HG03469 (cell line): ENCODE data around the gene SENP7.
"Not testable (repeated sequence)": the region's sequence is repeated elsewhere in the genome, so short reads cannot be mapped to it uniquely, and the experiment has no call there.

ENCODE experiments used
- ATAC-seq: cut with Tn5 transposase; IDR thresholded peaks from one replicate; pipeline ENCODE4 v1.9.1; 2021; ENCODE audit warnings: mild to moderate bottlenecking, moderate library complexity, moderate number of reproducible peaks; ENCODE audit not compliant: unreplicated experiment

SENP7 gene

DNA sequence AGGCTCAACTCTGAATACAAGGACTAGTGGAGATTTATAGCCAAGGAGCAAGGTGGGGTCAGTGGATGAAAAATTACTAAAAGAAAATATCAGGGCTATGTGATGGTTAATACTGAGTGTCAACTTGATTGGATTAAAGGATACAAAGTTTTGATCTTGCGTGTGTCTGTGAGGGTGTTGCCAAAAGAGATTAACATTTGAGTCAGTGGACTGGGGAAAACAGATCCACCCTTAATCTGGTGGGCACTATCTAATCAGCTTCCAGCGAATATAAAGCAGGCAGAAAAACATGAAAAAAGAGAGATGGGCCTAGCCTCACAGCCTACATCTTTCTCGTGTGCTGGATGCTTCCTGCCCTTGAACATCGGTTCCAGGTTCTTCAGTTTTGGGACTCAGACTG is 14.4 kb upstream of the SENP7 start:
- ATAC-seq: no peak

- no peak for ATAC-seq
Measured at GRCh38 chr3:101521211-101521701, 8.2 kb upstream of the SENP7 start.

DNA sequence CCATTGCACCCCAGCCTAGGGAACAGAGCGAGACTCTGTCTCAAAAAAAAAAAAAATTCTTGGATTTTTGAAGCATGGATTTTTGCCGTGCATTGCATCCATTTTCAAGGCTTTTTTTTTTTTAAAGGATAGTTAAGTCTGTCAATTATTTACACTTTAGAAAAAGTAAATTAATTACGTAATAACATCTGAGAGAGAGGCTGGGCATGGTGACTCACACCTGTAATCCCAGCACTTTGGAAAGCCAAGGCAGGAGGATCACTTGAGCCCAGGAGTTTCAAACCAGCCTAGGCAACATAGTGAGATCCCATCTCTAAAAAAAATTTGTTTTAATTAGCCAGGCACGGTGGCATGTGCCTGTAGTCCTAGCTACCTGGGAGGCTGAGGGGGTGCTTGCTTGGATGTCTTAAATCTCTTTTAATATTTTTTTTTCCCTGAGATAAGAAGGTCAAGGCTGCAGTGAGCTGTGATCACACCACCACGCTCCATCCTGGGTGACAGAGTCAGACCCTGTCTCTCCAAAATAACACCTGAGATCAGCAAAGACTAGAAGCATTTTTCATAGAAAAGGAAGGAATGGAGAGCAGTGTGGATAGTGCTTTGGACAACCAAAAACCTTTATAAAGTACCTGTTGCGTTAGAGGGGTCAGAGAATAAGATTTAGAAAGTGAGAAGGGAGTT is 6.8 kb upstream of the SENP7 start:
- no peak for ATAC-seq

DNA sequence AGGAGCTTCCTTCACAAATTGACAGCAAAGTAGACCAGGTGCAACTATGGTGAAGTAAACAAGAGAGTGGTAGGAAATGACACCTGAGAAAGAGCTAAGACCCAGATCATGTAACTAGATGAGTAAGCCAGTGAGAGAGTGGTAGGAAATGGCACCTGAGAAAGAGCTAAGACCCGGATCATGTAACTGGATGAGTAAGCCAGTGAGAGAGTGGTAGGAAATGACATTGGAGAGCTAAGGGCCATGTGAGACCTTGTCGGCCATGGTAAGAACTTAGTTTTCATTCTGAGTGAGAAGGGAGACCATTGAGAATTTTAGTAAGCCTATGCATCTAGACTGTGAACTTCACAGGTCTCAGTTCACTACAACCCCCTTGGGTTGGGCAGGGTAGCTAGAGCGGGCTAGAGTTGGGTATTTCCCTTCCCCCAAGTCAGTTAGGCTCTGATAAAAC is 5.4 kb upstream of the SENP7 start:
- peak; percentile 96 for ATAC-seq

- no peak for ATAC-seq
Measured at GRCh38 chr3:101513419-101513986, 491 bp upstream of the SENP7 start.

DNA sequence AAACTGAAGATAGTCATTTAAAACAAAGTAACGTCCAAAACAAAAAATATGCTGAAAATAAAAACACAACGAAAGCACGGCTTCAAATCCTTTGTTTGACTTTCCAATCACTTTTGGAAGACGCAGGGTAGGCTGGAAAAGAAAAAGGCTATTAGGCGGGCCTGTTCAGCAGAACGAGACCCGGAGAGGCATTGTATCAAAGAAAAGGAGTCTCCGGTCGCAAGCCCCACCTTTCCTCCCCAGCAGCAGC is 691 bp downstream of the SENP7 start:
- no peak for ATAC-seq

DNA sequence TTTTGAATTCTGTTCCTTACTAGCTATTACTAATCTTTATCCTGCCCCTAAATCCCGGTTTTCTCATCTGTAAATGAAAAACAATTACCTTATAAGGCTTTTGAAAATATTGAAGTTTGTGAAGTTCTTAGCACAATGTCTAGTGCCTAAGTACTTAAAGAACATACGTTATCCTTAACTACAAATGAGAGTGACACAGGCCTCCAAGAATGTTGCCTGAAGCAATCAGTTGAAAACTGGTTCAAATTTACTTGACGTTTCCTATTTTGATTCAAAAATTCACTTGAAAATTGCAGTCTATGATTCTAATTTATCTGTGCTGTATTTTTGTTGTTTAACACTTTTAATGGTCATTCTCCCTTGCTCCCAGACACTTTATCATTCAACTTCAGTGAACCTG is 3.2 kb downstream of the SENP7 start:
- ATAC-seq: no peak

DNA sequence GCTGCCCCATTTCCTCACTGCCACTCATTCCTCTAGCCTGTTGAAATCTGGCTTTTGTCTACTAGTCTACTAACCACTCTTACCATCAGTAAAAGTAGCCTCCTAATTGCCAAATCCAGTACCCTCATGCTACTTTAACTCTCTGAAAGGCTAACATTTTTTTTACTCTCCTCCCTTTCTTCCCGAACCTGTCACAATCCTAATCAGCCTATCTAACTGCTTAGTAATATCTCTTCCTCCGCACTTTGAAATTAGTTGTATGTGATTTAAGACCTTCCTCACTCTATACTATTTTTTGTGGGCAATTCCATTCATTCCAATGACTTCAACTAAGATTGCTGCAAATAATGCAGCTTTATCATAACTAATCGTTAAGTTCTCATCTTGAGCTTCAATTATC is 3.7 kb downstream of the SENP7 start:
- no peak for ATAC-seq

DNA sequence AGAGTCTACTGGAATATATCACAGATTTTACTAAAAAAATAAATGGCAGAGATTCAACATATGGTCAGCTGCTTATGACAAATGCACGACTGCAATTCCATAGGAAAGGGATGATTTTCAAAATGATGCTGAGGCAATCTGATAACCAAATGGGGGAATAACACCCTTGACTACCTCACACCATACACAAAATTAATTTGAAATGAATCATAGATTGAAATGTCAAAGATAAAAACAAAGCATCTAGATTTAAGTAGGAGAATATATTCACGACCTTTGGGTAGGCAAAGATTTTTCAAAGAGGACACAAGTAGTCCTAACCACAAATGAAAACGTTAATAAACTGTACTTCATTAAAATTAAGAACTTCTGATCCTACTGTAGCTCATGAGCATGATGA is 11.2 kb downstream of the SENP7 start:
- ATAC-seq: no peak

- no peak for ATAC-seq
Measured at GRCh38 chr3:101500208-101500607, 12.8 kb downstream of the SENP7 start.

DNA sequence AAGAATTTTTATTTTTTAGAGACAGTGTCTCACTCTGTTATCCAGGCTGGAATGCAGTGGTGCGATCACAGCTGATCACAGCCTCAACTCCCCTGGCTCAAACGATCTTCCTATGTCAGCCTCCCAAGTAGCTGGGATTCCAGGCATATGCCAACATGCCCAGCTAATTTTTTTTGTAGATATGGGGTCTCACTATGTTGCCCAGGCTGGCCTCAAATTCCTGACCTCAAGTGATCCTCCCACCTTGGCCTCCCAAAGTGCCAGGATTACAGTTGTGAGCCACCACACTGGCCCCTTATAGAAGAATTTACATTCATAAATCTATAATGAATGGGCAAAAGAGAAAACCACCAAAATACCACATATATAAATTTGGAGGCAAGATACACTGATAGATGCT is 15.2 kb downstream of the SENP7 start:
- ATAC-seq: no peak

- ATAC-seq: no peak
Measured at GRCh38 chr3:101495552-101495951, 17.5 kb downstream of the SENP7 start.

DNA sequence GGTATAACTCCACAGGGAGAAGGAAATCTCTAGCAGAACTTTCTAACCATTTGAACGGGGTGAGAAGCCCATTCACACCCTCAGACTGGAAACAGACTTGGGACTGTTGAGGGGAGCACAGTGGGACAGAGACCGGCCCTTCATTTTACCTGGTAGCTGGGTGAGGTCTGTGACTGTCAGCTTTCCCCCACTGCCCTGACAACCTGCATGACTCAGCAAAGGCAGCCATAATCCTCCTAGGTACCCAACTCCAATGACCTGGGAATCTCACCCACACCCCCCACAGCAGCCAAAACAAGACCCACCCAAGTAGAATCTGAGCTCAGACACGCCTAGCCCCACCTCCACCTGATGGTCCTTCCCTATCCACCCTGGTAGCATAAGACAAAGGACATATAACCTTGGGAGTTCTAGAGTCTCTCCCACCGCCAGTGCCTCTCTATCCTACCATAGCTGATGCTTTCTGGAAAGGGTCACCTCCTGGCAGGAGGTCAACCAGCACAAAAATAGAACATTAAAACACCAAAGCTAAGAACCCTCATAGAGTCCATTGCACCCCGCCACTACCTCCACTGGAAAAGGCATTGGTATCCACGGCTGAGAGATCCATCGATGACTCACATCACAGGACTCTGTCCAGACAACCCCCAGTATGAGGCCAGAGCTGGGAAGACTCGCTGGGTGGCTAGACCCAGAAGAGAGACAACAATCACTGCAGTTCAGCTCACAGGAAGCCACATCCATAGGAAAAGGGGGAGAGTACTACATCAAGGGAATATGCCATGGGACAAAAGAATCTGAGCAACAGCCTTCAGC is 28.0 kb downstream of the SENP7 start:
- ATAC-seq: no peak

- no peak for ATAC-seq
Measured at GRCh38 chr3:101478980-101479379, 34.0 kb downstream of the SENP7 start.

GRCh38 chr3:101474841-101475552 is 38.0 kb downstream of the SENP7 start:
- ATAC-seq: not testable (repeated sequence)

DNA sequence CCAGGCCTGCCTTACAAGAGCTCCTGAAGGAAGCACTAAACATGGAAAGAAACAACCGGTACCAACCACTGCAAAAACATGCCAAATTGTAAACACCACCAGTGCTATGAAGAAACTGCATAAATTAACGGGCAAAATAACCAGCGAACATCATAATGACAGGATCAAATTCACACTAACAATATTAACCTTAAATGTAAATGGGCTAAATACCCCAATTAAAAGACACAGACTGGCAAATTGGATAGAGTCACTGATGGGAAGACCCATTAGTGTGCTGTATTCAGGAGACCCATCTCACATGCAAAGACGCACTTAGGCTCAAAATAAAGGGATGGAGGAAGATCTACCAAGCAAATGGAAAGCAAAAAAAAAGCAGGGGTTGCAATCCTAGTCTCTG is 44.3 kb downstream of the SENP7 start:
- ATAC-seq: not testable (repeated sequence)

DNA sequence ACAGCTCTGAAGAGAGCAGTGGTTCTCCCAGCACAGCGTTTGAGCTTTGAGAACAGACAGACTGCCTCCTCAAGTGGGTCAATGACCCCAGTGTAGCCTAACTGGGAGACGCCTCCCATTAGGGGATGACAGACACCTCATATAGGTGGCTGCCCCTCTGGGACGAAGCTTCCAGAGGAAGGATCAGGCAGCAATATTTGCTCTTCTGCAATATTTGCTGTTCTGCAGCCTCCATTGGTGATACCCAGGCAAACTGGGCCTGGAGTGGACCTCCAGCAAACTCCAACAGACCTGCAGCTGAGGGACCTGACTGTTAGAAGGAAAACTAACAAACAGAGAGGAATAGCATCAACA is 45.7 kb downstream of the SENP7 start:
- ATAC-seq: not testable (repeated sequence)

GRCh38 chr3:101466465-101467309 is 46.3 kb downstream of the SENP7 start:
- ATAC-seq: no peak

DNA sequence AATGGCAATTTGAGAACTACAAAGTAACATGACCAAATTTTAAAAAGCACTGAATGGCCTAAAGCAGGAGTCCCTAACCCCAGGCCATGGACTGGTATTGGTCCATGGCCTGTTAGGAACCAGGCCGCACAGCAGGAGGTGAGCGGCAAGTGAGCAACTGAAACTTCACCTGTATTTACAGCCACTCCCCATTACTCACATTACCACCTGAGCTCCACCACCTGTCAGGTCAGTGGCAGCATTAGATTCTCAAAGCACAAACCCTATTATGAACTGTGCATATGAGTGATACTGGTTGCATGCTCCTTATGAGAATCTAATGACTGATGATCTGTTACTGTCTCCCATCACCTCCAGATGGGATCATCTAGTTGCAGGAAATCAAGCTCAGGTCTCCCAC is 48.8 kb downstream of the SENP7 start:
- ATAC-seq: no peak

DNA sequence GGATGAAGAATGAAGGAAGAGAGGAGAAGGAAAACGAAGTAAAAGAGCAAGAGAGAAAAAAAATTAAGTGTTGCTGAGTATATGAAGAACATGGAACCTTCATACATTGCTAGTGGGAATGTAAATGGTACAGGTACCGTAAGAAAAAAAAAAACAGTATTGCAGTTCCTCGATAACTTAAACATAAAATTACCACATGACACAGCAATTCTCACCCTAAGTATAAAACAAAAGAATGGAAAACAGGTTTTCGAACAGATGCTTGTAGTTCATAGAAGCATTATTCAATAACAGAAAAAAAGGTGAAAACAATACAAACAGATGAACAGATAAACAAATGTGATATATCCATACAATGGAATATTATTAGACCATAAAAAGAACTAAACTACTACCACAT is 51.6 kb downstream of the SENP7 start:
- ATAC-seq: no peak

DNA sequence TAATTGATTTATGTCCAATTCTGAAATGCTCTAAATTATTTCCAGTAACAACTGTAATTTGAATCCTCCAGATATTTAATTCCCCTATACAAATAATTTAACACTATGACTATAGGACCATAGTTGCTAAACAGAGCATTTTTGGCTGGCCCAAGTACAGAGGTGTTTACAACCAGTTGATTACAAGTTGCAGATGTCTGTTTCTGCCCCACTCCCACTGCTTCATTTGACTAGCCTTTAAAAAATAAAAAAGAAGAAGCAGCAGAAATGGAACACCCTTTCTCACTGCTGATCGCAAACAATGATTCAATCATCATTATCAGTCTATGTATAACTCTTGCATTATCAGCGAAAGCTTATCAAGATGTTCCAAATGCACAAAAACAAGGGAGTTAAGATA is 54.6 kb downstream of the SENP7 start:
- ATAC-seq: no peak
